K562 (cell line): ENCODE data around the gene SERPINE2. TPM values are rescaled to one million over a fixed set of nuclear protein-coding genes. Genes with fewer than 3 reads are reported as not detected.

Source experiments
- ARID1B ChIP-seq: fragments of 450-650 bp; IDR thresholded peaks from 2 replicates; pipeline ENCODE4 v1.6.1; 2016; ENCODE audit warnings: antibody characterized with exemption, mild to moderate bottlenecking, inconsistent platforms
- ARNT ChIP-seq, 2 experiments: fragments of 450-650 bp; IDR thresholded peaks; 2 replicates each; pipeline ENCODE4 v1.6.1; 2016; ENCODE audit warnings: mild to moderate bottlenecking in 1 of 2
- BHLHE40 ChIP-seq: IDR thresholded peaks from 2 replicates; pipeline ENCODE4 v1.6.1; 2011; ENCODE audit warnings: low read length, improper control_type of control experiment
- CEBPB ChIP-seq: fragments of 450-650 bp; IDR thresholded peaks from 2 replicates; pipeline ENCODE4 v1.6.1; 2016; ENCODE audit warnings: missing genetic modification characterization, missing compliant biosample characterization
- CHAMP1 ChIP-seq: fragments of 450-650 bp; IDR thresholded peaks from 2 replicates; pipeline ENCODE4 v1.6.1; 2016; ENCODE audit warnings: mild to moderate bottlenecking
- CHD4 ChIP-seq: fragments of 200-600 bp; sonication (generic); IDR thresholded peaks from 3 replicates; pipeline ENCODE4 v1.6.1; 2012; ENCODE audit warnings: low read depth, mild to moderate bottlenecking, mixed read lengths, low read length, inconsistent platforms; ENCODE audit not compliant: insufficient read depth, insufficient replicate concordance, poor library complexity, severe bottlenecking
- CREBBP ChIP-seq: IDR thresholded peaks from one replicate; pipeline ENCODE4 v1.6.1; 2012; ENCODE audit warnings: low read depth, mild to moderate bottlenecking, control low read depth, inconsistent platforms, low read length
- IFI16 ChIP-seq: fragments of 250-450 bp; sonication (Bioruptor Pico); IDR thresholded peaks from 2 replicates; pipeline ENCODE4 v2.1.2; 2022; ENCODE audit warnings: mild to moderate bottlenecking, inconsistent platforms
- ILK ChIP-seq: fragments of 450-650 bp; IDR thresholded peaks from 2 replicates; pipeline ENCODE4 v1.6.1; 2016; ENCODE audit warnings: missing genetic modification characterization, low read depth, mild to moderate bottlenecking, missing compliant biosample characterization, moderate library complexity, borderline replicate concordance
- KDM2B ChIP-seq: fragments of 250-450 bp; sonication (Bioruptor Pico); IDR thresholded peaks from 2 replicates; pipeline ENCODE4 v1.8.0; 2021; ENCODE audit warnings: mild to moderate bottlenecking, moderate library complexity
- NFE2L1 ChIP-seq: fragments of 450-650 bp; IDR thresholded peaks from 2 replicates; pipeline ENCODE4 v1.6.1; 2016; ENCODE audit warnings: missing genetic modification characterization, low read depth, mild to moderate bottlenecking, missing compliant biosample characterization, moderate library complexity, borderline replicate concordance
- NFRKB ChIP-seq: fragments of 450-650 bp; IDR thresholded peaks from 2 replicates; pipeline ENCODE4 v1.6.1; 2016; ENCODE audit warnings: low read depth
- RAD21 ChIP-seq, 2 experiments: fragments of 250-450 bp in 1 of 2; fragments of 450-650 bp in 1 of 2; sonication (Bioruptor Pico) in 1 of 2; formaldehyde crosslinking in 1 of 2; IDR thresholded peaks in 1 of 2; conservative IDR thresholded peaks in 1 of 2; 2 replicates each; pipeline versions ENCODE4 v1.4.0 to v1.8.0; 2020 to 2022; ENCODE audit warnings: mild to moderate bottlenecking in 2 of 2, moderate library complexity in 1 of 2
- SMARCA4 ChIP-seq: fragments of 450-650 bp; IDR thresholded peaks from 2 replicates; pipeline ENCODE4 v1.6.1; 2016
- ZBTB12 ChIP-seq: fragments of 250-450 bp; sonication (Bioruptor Pico); IDR thresholded peaks from 2 replicates; pipeline ENCODE4 v1.4.0; 2020
- ZBTB43 ChIP-seq: sonication (generic); formaldehyde crosslinking; IDR thresholded peaks from 2 replicates; pipeline ENCODE4 v1.8.0; 2023; ENCODE audit warnings: mild to moderate bottlenecking, missing genetic modification reagents
- ZKSCAN8 ChIP-seq: fragments of 200-800 bp; sonication (Bioruptor generic); IDR thresholded peaks from 2 replicates; pipeline ENCODE4 v1.6.1; 2016; ENCODE audit warnings: missing genetic modification characterization, missing compliant biosample characterization
- ZNF175 ChIP-seq: fragments of 200-800 bp; sonication (Bioruptor generic); IDR thresholded peaks from 2 replicates; pipeline ENCODE4 v1.6.1; 2016; ENCODE audit warnings: low read depth, mild to moderate bottlenecking, missing genetic modification characterization, missing compliant biosample characterization
- ZSCAN32 ChIP-seq: fragments of 450-650 bp; formaldehyde crosslinking; IDR thresholded peaks from 2 replicates; pipeline ENCODE4 v1.4.0; 2020; ENCODE audit warnings: mild to moderate bottlenecking, moderate library complexity
- polyA plus RNA-seq, 8 experiments: library from polyadenylated mRNA; depleted of rRNA in 4 of 8; stranded (reverse) in 5 of 8; unstranded in 3 of 8; fragments of >200 nt; fragmentation: Nextera tagmentation in 2 of 8; fragmentation: Illumina TruSeq in 1 of 8; extraction: Ambion mirVana in 2 of 8; extraction: Trizol in 1 of 8; gene quantifications; 2 replicates each; pipeline versions ENCODE4 v1.2.1 to v1.2.3, GENCODE V29; 2011 to 2014; ENCODE audit warnings: inconsistent platforms in 1 of 8, missing spikeins in 1 of 8
- total RNA-seq, 7 experiments: library from RNA; depleted of rRNA in 6 of 7; stranded (reverse); fragments of >200 nt in 6 of 7; fragmentation: Illumina TruSeq in 2 of 7; extraction: Trizol in 2 of 7; gene quantifications; 2 replicates each; pipeline versions ENCODE4 v1.2.1 to v1.2.3, GENCODE V29; 2011 to 2021; ENCODE audit warnings: low replicate concordance in 1 of 7

SERPINE2 gene
- total and polyA plus RNA-seq, 9 of the 15 experiments (the other 6 are each of a cell fraction or from before 2014, with no cell fraction given) = 0.03 to 0.16 (median 0.13) TPM; not detected in 6

- TF ChIP-seq ZBTB43 (no peak), NFRKB (no peak), NFE2L1 (tag) (no peak), CHAMP1 (no peak), CEBPB (tag) (peak; percentile 73), KDM2B (CRISPR knock-in tag) (no peak), CREBBP (no peak), ZKSCAN8 (CRISPR knock-in tag) (no peak), SMARCA4 (peak; percentile 51; the same call in 1 of the 2 replicates), CHD4 (no peak), IFI16 (CRISPR knock-in tag) (no peak), ILK (tag) (no peak), BHLHE40 (no peak), ZBTB12 (CRISPR knock-in tag) (no peak), ZNF175 (CRISPR knock-in tag) (peak; percentile 28), RAD21 (CRISPR knock-in tag; conservative IDR thresholded peaks at IDR 0.05 in 1 of 2, IDR thresholded peaks at IDR 0.05 in 1 of 2) (0 out of 4 replicates have a peak, but pooled peaks of 1 of the 2 experiments have one; percentile 9), ZSCAN32 (peak; percentile 97), ARID1B (peak; percentile 28; the same call in 1 of the 2 replicates), ARNT (IDR thresholded peaks at IDR 0.05) (peak in 1 of 2 experiments; percentile 59; a peak in 1 of 4 replicates)
- TF ChIP-seq, all 486 proteins: peak for 53
These were observed 43.5 kb downstream of the SERPINE2 start (continued) for GRCh38 chr2:223995569-223995968.
